Vagina (tissue), 2 donors: ENCODE data around the gene AGL.
"Not testable (repeated sequence)": the region's sequence is repeated elsewhere in the genome, so short reads cannot be mapped to it uniquely, and the experiment has no call there.

Experiments used
- POLR2A ChIP-seq, 2 donors: fragments of 450-650 bp; IDR thresholded peaks; one replicate each; pipeline ENCODE4 v1.6.1; 2017; ENCODE audit warnings: antibody characterized with exemption in 2 of 2, mild to moderate bottlenecking in 2 of 2, moderate library complexity in 2 of 2
- TF ChIP-seq, protein P1 (sequence below), 3 experiments: fragments of 450-650 bp in 2 of 3; fragments of 200-600 bp in 1 of 3; sonication (generic) in 1 of 3; IDR thresholded peaks; one replicate each; pipeline ENCODE4 v1.5.1; 2017 to 2019; ENCODE audit warnings: antibody characterized with exemption in 3 of 3, mild to moderate bottlenecking in 2 of 3, moderate library complexity in 2 of 3

DNA sequence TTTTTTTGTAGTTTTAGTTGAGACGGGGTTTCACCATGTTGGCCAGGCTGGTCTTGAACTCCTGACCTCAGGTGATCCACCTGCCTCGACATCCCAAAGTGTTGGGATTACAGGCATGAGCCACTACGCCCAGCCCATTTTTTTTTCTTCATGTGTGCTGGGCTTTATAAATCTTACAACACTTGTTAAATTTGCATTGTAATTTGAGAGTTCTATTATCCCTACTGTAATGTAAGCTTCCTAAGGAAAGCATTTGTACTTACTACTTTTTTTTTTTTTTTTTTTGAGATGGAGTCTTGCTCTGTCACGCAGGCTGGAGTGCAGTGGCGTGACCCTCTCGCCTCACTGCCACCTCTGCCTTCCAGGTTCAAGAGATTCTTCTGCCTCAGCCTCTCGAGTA lies 121.9 kb downstream of the AGL start:
- TF ChIP-seq, protein P1, sequence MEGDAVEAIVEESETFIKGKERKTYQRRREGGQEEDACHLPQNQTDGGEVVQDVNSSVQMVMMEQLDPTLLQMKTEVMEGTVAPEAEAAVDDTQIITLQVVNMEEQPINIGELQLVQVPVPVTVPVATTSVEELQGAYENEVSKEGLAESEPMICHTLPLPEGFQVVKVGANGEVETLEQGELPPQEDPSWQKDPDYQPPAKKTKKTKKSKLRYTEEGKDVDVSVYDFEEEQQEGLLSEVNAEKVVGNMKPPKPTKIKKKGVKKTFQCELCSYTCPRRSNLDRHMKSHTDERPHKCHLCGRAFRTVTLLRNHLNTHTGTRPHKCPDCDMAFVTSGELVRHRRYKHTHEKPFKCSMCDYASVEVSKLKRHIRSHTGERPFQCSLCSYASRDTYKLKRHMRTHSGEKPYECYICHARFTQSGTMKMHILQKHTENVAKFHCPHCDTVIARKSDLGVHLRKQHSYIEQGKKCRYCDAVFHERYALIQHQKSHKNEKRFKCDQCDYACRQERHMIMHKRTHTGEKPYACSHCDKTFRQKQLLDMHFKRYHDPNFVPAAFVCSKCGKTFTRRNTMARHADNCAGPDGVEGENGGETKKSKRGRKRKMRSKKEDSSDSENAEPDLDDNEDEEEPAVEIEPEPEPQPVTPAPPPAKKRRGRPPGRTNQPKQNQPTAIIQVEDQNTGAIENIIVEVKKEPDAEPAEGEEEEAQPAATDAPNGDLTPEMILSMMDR (IDR thresholded peaks at IDR 0.05), result not testable (repeated sequence)
- not testable (repeated sequence) for TF ChIP-seq POLR2A (IDR thresholded peaks at IDR 0.05)
